Ascending aorta (tissue), 2 donors: ENCODE data around the gene MED15. TPM values are rescaled to one million over a fixed set of nuclear protein-coding genes. Genes with fewer than 3 reads are reported as not detected.
"Not testable (repeated sequence)": the region's sequence is repeated elsewhere in the genome, so short reads cannot be mapped to it uniquely, and the experiment has no call there.

Experiments
- DNase-seq, 2 donors: peaks; one replicate each; pipeline ENCODE4 v3.0.0-alpha.2; 2019; ENCODE audit warnings: low spot score in 2 of 2
- H3K27ac ChIP-seq, 2 donors: fragments of 200-600 bp; sonication (generic); one replicate each; pipeline ENCODE4 v1.5.1; 2016 to 2017; ENCODE audit warnings: mild to moderate bottlenecking in 1 of 2
- H3K27me3 ChIP-seq: fragments of 200-600 bp; sonication (generic); one replicate; pipeline ENCODE4 v1.5.1; 2017
- H3K36me3 ChIP-seq, 2 donors: fragments of 200-600 bp; sonication (generic); one replicate each; pipeline ENCODE4 v1.5.1; 2016
- H3K4me1 ChIP-seq, 2 donors: fragments of 200-600 bp; sonication (generic); one replicate each; pipeline ENCODE4 v1.5.1; 2016 to 2017; ENCODE audit warnings: mild to moderate bottlenecking in 1 of 2
- H3K4me3 ChIP-seq, 2 donors: fragments of 200-600 bp; sonication (generic); one replicate each; pipeline ENCODE4 v1.5.1; 2016 to 2017; ENCODE audit warnings: mild to moderate bottlenecking in 1 of 2
- H3K9me3 ChIP-seq, 2 donors: fragments of 200-600 bp; sonication (generic); one replicate each; pipeline ENCODE4 v1.5.1; 2016
- intact Hi-C: fragments of 100-400 bp; cut with DNase I; formaldehyde crosslinking; loops from one replicate; pipeline ENCODE4 v1.15.1; 2023
- total RNA-seq: library from RNA; depleted of rRNA; stranded (reverse); fragments of >200 nt; gene quantifications from one replicate; pipeline ENCODE4 v1.1.0, GENCODE V29; 2016
- TF ChIP-seq, protein P1 (sequence below), 3 experiments: fragments of 200-600 bp in 2 of 3; fragments of 450-650 bp in 1 of 3; sonication (generic) in 2 of 3; IDR thresholded peaks; one replicate each; pipeline ENCODE4 v1.5.1; 2016 to 2019; ENCODE audit warnings: antibody characterized with exemption in 3 of 3, mild to moderate bottlenecking in 1 of 3, moderate library complexity in 1 of 3

Gene MED15
- total RNA-seq, 1 donor from 2014 or later = 204 TPM

DNA sequence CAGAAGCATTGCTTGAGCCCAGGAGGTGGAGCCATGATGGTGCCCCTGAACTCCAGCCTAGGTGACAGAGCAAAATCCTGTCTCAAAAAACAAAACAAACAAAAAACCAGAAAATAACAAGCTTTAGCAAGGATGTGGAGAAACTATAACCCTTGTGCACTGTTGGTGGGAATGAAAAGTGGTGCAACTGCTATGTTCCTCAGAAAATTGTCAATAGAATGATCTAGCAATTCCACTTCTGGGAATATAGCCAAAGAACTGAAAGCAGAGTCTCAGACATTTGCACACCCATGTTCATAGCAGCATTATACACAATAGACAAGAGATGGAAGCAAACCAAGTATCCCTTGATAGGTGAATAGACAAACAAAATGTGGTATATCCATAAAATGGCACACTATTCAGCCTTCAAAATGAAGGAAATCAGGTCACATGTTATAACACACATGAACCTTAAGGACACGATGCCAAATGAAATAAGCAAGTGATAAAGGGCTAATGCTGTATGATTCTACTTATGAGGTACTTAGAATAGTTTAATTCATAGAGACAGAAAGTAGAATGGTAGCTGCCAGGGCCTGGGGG lies 27.7 kb upstream of the MED15 start:
- no peaks in the 10 kb centered on the region for H3K9me3 ChIP-seq
- no peaks in the 10 kb centered on the region for H3K4me1 ChIP-seq
- intact Hi-C loops = no loop called here
- TF ChIP-seq, protein P1, sequence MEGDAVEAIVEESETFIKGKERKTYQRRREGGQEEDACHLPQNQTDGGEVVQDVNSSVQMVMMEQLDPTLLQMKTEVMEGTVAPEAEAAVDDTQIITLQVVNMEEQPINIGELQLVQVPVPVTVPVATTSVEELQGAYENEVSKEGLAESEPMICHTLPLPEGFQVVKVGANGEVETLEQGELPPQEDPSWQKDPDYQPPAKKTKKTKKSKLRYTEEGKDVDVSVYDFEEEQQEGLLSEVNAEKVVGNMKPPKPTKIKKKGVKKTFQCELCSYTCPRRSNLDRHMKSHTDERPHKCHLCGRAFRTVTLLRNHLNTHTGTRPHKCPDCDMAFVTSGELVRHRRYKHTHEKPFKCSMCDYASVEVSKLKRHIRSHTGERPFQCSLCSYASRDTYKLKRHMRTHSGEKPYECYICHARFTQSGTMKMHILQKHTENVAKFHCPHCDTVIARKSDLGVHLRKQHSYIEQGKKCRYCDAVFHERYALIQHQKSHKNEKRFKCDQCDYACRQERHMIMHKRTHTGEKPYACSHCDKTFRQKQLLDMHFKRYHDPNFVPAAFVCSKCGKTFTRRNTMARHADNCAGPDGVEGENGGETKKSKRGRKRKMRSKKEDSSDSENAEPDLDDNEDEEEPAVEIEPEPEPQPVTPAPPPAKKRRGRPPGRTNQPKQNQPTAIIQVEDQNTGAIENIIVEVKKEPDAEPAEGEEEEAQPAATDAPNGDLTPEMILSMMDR (IDR thresholded peaks at IDR 0.05) = no peak
- H3K4me3 ChIP-seq = no peak overlapping the region
- H3K36me3 ChIP-seq = no peaks in the 10 kb centered on the region
- no peak for DNase-seq
- H3K27me3 ChIP-seq = no peaks in the 10 kb centered on the region
- H3K27ac ChIP-seq = no peak overlapping the region

DNA sequence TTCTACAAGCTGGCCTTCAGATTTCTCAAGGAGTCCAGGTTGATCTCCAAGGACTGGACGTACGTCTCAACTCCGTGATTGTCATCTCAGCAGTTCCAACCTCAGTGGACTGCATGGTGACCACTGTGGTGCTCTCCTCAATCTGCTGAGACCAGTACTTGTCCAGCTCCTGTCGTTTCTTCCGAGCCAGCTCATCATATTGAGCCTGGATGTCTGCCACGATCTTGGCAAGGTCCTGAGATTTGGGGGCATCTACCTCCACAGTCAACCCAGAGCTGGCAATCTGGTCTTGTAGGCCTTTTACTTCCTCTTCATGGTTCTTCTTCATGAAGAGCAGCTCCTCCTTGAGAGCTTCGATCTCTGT lies 24.3 kb upstream of the MED15 start:
- H3K36me3 ChIP-seq, H3K4me1 ChIP-seq, DNase-seq, H3K9me3 ChIP-seq, H3K27ac ChIP-seq, H3K27me3 ChIP-seq, H3K4me3 ChIP-seq, intact Hi-C loops: not testable (repeated sequence)

DNA sequence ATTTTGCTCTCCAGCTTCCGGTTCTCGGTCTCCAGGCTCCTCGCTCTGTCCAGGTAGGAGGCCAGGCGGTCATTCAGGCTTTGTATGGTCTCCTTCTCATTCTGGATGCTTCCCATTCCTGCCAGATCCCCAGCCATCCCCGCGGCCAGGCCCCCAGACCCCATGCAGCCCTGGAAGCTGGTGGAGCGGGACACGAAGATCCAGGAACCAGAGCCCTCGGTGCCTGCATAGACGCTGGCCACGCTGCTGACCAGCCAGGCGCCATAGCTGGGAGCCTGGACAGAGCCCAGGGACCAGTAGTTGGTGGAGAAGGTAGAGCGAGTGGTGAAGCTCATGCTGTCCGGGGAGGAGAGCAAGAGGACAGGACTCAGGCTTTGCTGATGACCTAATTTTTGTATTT lies 23.6 kb upstream of the MED15 start:
- TF ChIP-seq, protein P1 (IDR thresholded peaks at IDR 0.05) = no peak
- no peak overlapping the region for H3K4me3 ChIP-seq
- no peaks in the 10 kb centered on the region for H3K27me3 ChIP-seq
- H3K27ac ChIP-seq = no peak overlapping the region
- no peaks in the 10 kb centered on the region for H3K9me3 ChIP-seq
- DNase-seq = no peak
- H3K4me1 ChIP-seq = no peaks in the 10 kb centered on the region
- H3K36me3 ChIP-seq = peaks cover 0 to 4% of the 10 kb centered on the region in 2 donors
- intact Hi-C loops = no loop called here

DNA sequence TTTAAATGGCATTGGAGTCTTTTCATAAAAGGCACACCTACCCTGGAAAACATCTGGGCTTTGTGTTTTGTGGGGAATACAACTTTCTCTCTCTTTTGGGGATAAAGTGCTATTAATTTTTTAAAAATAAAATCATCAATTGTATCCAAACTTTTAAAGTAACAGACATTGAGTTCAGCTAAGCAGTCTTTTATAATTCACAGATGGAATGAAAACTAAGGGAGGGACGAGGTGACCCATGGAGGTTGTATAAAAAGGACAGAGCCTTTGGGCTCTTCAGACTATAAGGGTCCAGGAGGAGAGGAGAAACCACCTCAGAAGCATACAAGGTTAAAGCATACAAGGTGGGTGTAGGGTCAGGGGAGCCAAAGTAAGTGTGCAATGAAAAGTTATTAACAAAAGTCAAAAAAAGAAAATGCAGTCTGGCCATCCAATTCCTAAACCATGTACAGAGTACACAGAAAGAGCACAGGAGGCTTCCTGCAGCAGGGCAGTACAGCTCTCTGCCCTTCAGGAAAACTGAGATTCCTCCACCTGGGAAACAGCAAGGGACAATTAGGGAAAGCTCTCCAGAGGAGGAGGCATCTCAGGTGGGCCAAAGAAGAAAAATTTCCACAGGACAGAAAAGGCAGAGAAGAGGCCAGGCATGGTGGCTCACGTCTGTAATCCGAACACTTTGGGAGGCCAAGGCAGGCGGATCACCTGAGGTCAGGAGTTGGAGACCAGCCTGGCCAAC lies 22.3 kb upstream of the MED15 start:
- Histone ChIP-seq H3K9me3 (no peaks in the 10 kb centered on the region), H3K4me3 (no peak overlapping the region), H3K4me1 (no peaks in the 10 kb centered on the region), H3K36me3 (peaks cover 0 to 4% of the 10 kb centered on the region in 2 donors), H3K27me3 (no peaks in the 10 kb centered on the region), H3K27ac (no peak overlapping the region)
- intact Hi-C loops = no loop called here
- no peak for DNase-seq
- TF ChIP-seq, protein P1 (IDR thresholded peaks at IDR 0.05) = no peak

DNA sequence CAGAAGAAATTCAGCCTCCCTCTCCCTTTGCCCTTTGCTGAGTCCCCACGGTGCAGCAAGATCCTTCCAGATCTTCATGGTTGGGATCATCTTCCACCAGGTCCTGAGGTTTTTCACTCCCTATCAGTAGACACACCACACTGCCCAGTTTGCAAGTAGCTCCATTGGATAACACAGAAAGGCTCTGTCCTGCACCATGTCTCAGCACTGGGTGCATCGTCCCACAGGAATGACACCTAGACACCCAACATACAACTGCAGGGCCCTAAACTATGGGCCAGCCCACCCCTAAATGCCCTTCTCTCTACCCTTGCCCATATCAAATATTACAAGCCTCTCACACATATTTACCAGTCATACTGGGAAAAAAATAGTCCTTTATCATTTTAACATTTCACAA lies 21.2 kb upstream of the MED15 start:
- H3K27me3 ChIP-seq = no peaks in the 10 kb centered on the region

DNA sequence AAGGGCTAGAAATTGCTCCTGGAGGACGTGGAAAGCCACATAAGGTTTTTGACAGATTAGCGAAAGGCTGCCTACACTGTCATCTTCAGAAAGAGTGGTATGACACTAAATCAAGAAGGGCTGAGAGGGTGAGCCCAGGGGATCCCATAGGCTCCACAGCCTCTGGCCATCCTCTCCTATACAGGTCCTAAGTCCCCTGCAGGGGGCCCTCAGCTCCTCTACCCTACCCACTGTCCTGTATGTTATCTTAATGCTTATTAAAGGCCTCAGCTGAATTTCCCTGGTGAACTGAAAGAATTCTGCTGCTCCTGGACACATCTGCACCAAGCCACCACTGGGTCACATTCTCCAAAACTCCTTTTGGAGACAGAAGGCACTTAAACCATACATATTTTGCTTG lies 19.7 kb upstream of the MED15 start:
- Histone ChIP-seq H3K4me3 (no peak overlapping the region), H3K4me1 (no peaks in the 10 kb centered on the region), H3K27me3 (no peaks in the 10 kb centered on the region), H3K27ac (no peak overlapping the region), H3K9me3 (no peaks in the 10 kb centered on the region), H3K36me3 (peaks cover 0 to 4% of the 10 kb centered on the region in 2 donors)
- TF ChIP-seq, protein P1 (IDR thresholded peaks at IDR 0.05) = no peak
- no peak for DNase-seq
- intact Hi-C loops = no loop called here

More for the DNA sequence above, 21.2 kb upstream of the MED15 start:
- intact Hi-C loops = no loop called here
- no peaks in the 10 kb centered on the region for H3K4me1 ChIP-seq
- H3K27ac ChIP-seq = no peak overlapping the region
- H3K36me3 ChIP-seq = peaks cover 0 to 4% of the 10 kb centered on the region in 2 donors
- TF ChIP-seq, protein P1 (IDR thresholded peaks at IDR 0.05) = no peak
- no peak overlapping the region for H3K4me3 ChIP-seq
- H3K9me3 ChIP-seq = no peaks in the 10 kb centered on the region
- no peak for DNase-seq
